GM23338 (cell line): ENCODE measurements around the gene ESR2.

Source experiments
- CREB1 ChIP-seq: fragments of 250-450 bp; sonication (Bioruptor Pico); IDR thresholded peaks from 2 replicates; pipeline ENCODE4 v1.5.0; 2020; ENCODE audit warnings: low read depth, mild to moderate bottlenecking, moderate library complexity
- EZH2 ChIP-seq: fragments of 200-600 bp; sonication (generic); IDR thresholded peaks from one replicate; pipeline ENCODE4 v1.8.0; 2017; ENCODE audit warnings: antibody characterized with exemption, mild to moderate bottlenecking, low read depth; ENCODE audit not compliant: unreplicated experiment
- EZH2phosphoT487 ChIP-seq: fragments of 200-600 bp; sonication (generic); IDR thresholded peaks from one replicate; pipeline ENCODE4 v1.8.1; 2018; ENCODE audit warnings: antibody characterized with exemption; ENCODE audit not compliant: unreplicated experiment
- JUNB ChIP-seq: IDR thresholded peaks from one replicate; pipeline ENCODE4 v1.6.1; 2016; ENCODE audit warnings: antibody characterized with exemption; ENCODE audit not compliant: unreplicated experiment
- NANOG ChIP-seq: IDR thresholded peaks from 2 replicates; pipeline ENCODE4 v1.6.1; 2016; ENCODE audit warnings: antibody characterized with exemption, borderline replicate concordance
- POLR2AphosphoS5 ChIP-seq: IDR thresholded peaks from 2 replicates; pipeline ENCODE4 v1.6.1; 2016; ENCODE audit warnings: antibody characterized with exemption, low read depth
- STAT1 ChIP-seq: IDR thresholded peaks from one replicate; pipeline ENCODE4 v1.6.1; 2016; ENCODE audit warnings: antibody characterized with exemption; ENCODE audit not compliant: unreplicated experiment
- ZNF114 ChIP-seq: fragments of 250-450 bp; sonication (Bioruptor Pico); IDR thresholded peaks from 2 replicates; pipeline ENCODE4 v1.5.0; 2020; ENCODE audit warnings: mild to moderate bottlenecking, moderate library complexity
- ZNF331 ChIP-seq: fragments of 250-450 bp; sonication (Bioruptor Pico); IDR thresholded peaks from 2 replicates; pipeline ENCODE4 v1.5.0; 2020; ENCODE audit warnings: low read depth, mild to moderate bottlenecking, moderate library complexity
- TF ChIP-seq, protein P1 (sequence below): IDR thresholded peaks from one replicate; pipeline ENCODE4 v1.6.1; 2018; ENCODE audit warnings: antibody characterized with exemption; ENCODE audit not compliant: unreplicated experiment
- TF ChIP-seq, protein P2 (sequence below), 2 experiments: fragments of 200-600 bp in 1 of 2; sonication (generic) in 1 of 2; conservative IDR thresholded peaks; 2 replicates each; pipeline versions ENCODE4 v1.5.1 to v1.6.1; 2016 to 2017; ENCODE audit warnings: antibody characterized with exemption in 2 of 2, low read depth in 2 of 2, mild to moderate bottlenecking in 2 of 2, moderate library complexity in 1 of 2
- TF ChIP-seq, protein P3 (sequence below): IDR thresholded peaks from 2 replicates; pipeline ENCODE4 v1.6.1; 2016; ENCODE audit warnings: antibody characterized with exemption

DNA sequence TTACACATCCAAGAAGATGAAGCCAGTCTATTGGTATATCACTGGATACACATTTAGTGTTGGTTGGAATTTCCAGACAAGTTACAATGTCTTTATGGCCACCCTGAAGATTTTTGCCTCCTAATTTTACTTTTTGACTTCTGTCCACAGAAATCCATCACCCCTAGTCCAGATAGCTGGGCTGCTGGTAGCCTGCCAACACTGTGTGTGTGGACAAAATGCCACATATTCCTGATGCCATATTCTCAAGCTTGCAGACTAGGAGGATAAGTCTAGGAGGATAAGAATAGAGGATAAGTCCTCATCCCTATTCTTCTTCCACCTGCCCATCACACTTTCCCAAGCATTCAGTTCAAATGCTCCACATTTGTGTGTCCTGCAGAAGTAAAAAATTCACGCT, 4.6 kb downstream of the ESR2 start:
- TF ChIP-seq EZH2: no peak
- no peak for TF ChIP-seq EZH2phosphoT487
- TF ChIP-seq, protein P1, sequence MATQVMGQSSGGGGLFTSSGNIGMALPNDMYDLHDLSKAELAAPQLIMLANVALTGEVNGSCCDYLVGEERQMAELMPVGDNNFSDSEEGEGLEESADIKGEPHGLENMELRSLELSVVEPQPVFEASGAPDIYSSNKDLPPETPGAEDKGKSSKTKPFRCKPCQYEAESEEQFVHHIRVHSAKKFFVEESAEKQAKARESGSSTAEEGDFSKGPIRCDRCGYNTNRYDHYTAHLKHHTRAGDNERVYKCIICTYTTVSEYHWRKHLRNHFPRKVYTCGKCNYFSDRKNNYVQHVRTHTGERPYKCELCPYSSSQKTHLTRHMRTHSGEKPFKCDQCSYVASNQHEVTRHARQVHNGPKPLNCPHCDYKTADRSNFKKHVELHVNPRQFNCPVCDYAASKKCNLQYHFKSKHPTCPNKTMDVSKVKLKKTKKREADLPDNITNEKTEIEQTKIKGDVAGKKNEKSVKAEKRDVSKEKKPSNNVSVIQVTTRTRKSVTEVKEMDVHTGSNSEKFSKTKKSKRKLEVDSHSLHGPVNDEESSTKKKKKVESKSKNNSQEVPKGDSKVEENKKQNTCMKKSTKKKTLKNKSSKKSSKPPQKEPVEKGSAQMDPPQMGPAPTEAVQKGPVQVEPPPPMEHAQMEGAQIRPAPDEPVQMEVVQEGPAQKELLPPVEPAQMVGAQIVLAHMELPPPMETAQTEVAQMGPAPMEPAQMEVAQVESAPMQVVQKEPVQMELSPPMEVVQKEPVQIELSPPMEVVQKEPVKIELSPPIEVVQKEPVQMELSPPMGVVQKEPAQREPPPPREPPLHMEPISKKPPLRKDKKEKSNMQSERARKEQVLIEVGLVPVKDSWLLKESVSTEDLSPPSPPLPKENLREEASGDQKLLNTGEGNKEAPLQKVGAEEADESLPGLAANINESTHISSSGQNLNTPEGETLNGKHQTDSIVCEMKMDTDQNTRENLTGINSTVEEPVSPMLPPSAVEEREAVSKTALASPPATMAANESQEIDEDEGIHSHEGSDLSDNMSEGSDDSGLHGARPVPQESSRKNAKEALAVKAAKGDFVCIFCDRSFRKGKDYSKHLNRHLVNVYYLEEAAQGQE: no peak
- TF ChIP-seq, protein P2, sequence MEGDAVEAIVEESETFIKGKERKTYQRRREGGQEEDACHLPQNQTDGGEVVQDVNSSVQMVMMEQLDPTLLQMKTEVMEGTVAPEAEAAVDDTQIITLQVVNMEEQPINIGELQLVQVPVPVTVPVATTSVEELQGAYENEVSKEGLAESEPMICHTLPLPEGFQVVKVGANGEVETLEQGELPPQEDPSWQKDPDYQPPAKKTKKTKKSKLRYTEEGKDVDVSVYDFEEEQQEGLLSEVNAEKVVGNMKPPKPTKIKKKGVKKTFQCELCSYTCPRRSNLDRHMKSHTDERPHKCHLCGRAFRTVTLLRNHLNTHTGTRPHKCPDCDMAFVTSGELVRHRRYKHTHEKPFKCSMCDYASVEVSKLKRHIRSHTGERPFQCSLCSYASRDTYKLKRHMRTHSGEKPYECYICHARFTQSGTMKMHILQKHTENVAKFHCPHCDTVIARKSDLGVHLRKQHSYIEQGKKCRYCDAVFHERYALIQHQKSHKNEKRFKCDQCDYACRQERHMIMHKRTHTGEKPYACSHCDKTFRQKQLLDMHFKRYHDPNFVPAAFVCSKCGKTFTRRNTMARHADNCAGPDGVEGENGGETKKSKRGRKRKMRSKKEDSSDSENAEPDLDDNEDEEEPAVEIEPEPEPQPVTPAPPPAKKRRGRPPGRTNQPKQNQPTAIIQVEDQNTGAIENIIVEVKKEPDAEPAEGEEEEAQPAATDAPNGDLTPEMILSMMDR (conservative IDR thresholded peaks at IDR 0.05; ENCODE audit: low read depth in 2 of 2): no peak
- no peak for TF ChIP-seq POLR2AphosphoS5
- no peak for TF ChIP-seq CREB1 (CRISPR knock-in tag)
- TF ChIP-seq JUNB: no peak
- TF ChIP-seq ZNF331 (CRISPR knock-in tag): no peak
- no peak for TF ChIP-seq ZNF114 (CRISPR knock-in tag)
- no peak for TF ChIP-seq STAT1
- TF ChIP-seq NANOG: no peak
- TF ChIP-seq, protein P3, sequence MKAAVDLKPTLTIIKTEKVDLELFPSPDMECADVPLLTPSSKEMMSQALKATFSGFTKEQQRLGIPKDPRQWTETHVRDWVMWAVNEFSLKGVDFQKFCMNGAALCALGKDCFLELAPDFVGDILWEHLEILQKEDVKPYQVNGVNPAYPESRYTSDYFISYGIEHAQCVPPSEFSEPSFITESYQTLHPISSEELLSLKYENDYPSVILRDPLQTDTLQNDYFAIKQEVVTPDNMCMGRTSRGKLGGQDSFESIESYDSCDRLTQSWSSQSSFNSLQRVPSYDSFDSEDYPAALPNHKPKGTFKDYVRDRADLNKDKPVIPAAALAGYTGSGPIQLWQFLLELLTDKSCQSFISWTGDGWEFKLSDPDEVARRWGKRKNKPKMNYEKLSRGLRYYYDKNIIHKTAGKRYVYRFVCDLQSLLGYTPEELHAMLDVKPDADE: no peak
